BE2C (cell line): ENCODE measurements around the gene DDX59.

Experiments
- DNase-seq: peaks from one replicate; pipeline ENCODE4 v3.0.0-alpha.2; 2020
- H3K27me3 ChIP-seq: fragments of 250-450 bp; sonication (Bioruptor Pico); 2 replicates; pipeline ENCODE4 v1.5.1; 2020; ENCODE audit warnings: mild to moderate bottlenecking
- H3K36me3 ChIP-seq: fragments of 250-450 bp; sonication (Bioruptor Pico); 2 replicates; pipeline ENCODE4 v1.5.1; 2020; ENCODE audit warnings: mild to moderate bottlenecking
- H3K4me1 ChIP-seq: fragments of 250-450 bp; sonication (Bioruptor Pico); 2 replicates; pipeline ENCODE4 v1.5.1; 2020
- H3K4me3 ChIP-seq: 2 replicates; pipeline ENCODE4 v1.5.1; 2011; ENCODE audit warnings: low read depth, low read length
- H3K9me3 ChIP-seq: fragments of 250-450 bp; sonication (Bioruptor Pico); 2 replicates; pipeline ENCODE4 v1.5.1; 2020
- TF ChIP-seq, protein P1 (sequence below): IDR thresholded peaks from 2 replicates; pipeline ENCODE4 v1.5.1; 2012; ENCODE audit warnings: mild to moderate bottlenecking, low read depth, low read length

DDX59 gene

DNA sequence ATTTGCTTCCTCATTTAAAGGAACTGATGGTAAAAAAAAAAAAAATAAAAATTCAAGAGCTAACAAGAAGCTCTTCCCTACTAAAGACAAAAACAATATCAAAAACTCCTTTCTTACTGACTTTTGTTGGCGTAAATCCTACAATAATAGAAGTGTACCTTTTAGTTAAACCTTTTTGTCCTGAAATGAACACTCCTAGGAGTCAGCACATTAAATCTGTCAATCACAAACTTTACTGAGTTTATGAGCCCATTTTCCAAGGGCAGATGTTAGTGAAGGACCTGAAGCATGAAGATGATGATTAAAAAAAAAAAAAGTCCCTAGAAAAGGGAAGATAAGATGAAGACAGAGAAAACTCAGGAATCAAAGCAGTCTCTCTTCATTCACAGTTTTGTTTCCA lies 22.6 kb upstream of the DDX59 start:
- Histone ChIP-seq H3K4me3 (no peak overlapping the region; the same call in 1 of the 2 replicates), H3K9me3 (no peaks in the 10 kb centered on the region), H3K27me3 (no peaks in the 10 kb centered on the region), H3K4me1 (peaks cover 3% of the 10 kb centered on the region; the same call in 1 of the 2 replicates), H3K36me3 (no peaks in the 10 kb centered on the region)
- no peak for DNase-seq
- TF ChIP-seq, protein P1, sequence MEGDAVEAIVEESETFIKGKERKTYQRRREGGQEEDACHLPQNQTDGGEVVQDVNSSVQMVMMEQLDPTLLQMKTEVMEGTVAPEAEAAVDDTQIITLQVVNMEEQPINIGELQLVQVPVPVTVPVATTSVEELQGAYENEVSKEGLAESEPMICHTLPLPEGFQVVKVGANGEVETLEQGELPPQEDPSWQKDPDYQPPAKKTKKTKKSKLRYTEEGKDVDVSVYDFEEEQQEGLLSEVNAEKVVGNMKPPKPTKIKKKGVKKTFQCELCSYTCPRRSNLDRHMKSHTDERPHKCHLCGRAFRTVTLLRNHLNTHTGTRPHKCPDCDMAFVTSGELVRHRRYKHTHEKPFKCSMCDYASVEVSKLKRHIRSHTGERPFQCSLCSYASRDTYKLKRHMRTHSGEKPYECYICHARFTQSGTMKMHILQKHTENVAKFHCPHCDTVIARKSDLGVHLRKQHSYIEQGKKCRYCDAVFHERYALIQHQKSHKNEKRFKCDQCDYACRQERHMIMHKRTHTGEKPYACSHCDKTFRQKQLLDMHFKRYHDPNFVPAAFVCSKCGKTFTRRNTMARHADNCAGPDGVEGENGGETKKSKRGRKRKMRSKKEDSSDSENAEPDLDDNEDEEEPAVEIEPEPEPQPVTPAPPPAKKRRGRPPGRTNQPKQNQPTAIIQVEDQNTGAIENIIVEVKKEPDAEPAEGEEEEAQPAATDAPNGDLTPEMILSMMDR = no peak

- Histone ChIP-seq H3K36me3 (no peaks in the 10 kb centered on the region), H3K27me3 (no peaks in the 10 kb centered on the region), H3K9me3 (no peaks in the 10 kb centered on the region; the same call in 1 of the 2 replicates), H3K4me1 (no peaks in the 10 kb centered on the region), H3K4me3 (no peak overlapping the region)
- no peak for DNase-seq
- TF ChIP-seq, protein P1 = no peak
Observed at GRCh38 chr1:200686620-200687019, 16.9 kb upstream of the DDX59 start.

- Histone ChIP-seq H3K27me3 (no peaks in the 10 kb centered on the region), H3K36me3 (no peaks in the 10 kb centered on the region), H3K4me1 (no peaks in the 10 kb centered on the region), H3K9me3 (no peaks in the 10 kb centered on the region; the same call in 1 of the 2 replicates), H3K4me3 (no peak overlapping the region)
- TF ChIP-seq, protein P1 = no peak
- no peak for DNase-seq
Observed at GRCh38 chr1:200684015-200684414, 14.3 kb upstream of the DDX59 start.

- Histone ChIP-seq H3K4me1 (no peaks in the 10 kb centered on the region), H3K36me3 (no peaks in the 10 kb centered on the region), H3K27me3 (no peaks in the 10 kb centered on the region), H3K4me3 (no peak overlapping the region), H3K9me3 (no peaks in the 10 kb centered on the region; the same call in 1 of the 2 replicates)
- TF ChIP-seq, protein P1 = no peak
- DNase-seq = no peak
Observed at GRCh38 chr1:200683298-200683697, 13.6 kb upstream of the DDX59 start.

- Histone ChIP-seq H3K9me3 (no peaks in the 10 kb centered on the region; the same call in 1 of the 2 replicates), H3K4me1 (no peaks in the 10 kb centered on the region), H3K4me3 (no peak overlapping the region), H3K36me3 (no peaks in the 10 kb centered on the region), H3K27me3 (no peaks in the 10 kb centered on the region)
- TF ChIP-seq, protein P1 = no peak
- DNase-seq = no peak
Observed at GRCh38 chr1:200681231-200681630, 11.5 kb upstream of the DDX59 start.

- no peak for DNase-seq
- H3K4me3 ChIP-seq = no peak overlapping the region
- no peaks in the 10 kb centered on the region for H3K4me1 ChIP-seq
- H3K9me3 ChIP-seq = no peaks in the 10 kb centered on the region
- no peaks in the 10 kb centered on the region for H3K27me3 ChIP-seq
- no peaks in the 10 kb centered on the region for H3K36me3 ChIP-seq
- TF ChIP-seq, protein P1 = no peak
Observed at GRCh38 chr1:200676829-200677228, 7.1 kb upstream of the DDX59 start.
